GM12875 (cell line): Measurements from ENCODE around the gene PAFAH1B1.

ENCODE experiments used
- H3K4me3 ChIP-seq: one replicate; pipeline ENCODE4 v1.5.1; 2011; ENCODE audit warnings: low read depth, low read length, control low read depth
- CTCF ChIP-seq: IDR thresholded peaks from 2 replicates; pipeline ENCODE4 v1.5.1; 2011; ENCODE audit warnings: low read depth, mild to moderate bottlenecking, control low read depth, inconsistent platforms, low read length, moderate library complexity, borderline replicate concordance; ENCODE audit not compliant: insufficient read depth

PAFAH1B1 gene

DNA sequence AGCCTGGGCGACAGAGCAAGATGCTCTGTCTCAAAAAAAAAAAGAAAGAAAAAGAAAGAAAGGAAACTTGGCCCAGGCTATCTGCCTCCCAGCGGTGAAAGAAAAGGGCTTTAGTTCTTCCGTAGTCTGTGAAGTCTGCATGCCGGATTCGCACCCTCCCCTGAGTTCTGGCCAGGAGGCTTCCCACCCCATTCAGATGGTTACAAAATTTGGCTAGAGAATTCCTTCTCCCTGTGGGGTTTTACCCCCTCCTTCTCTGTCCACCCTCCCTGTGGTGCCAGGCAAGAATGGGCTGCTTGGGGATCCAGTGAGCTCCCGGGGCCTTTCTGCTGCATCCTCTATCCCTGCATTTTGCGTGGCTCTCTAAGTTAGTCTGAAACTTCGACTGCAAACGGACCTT is 37.8 kb downstream of the PAFAH1B1 start:
- no peak overlapping the region for H3K4me3 ChIP-seq
- no peak for TF ChIP-seq CTCF

- H3K4me3 ChIP-seq: no peak overlapping the region
- no peak for TF ChIP-seq CTCF
Measured at GRCh38 chr17:2634361-2634960, 41.0 kb downstream of the PAFAH1B1 start.

- TF ChIP-seq CTCF: no peak
- H3K4me3 ChIP-seq: no peak overlapping the region
Measured at GRCh38 chr17:2635241-2635640, 41.8 kb downstream of the PAFAH1B1 start.

GRCh38 chr17:2635675-2636074 is 42.2 kb downstream of the PAFAH1B1 start:
- H3K4me3 ChIP-seq: no peak overlapping the region

DNA sequence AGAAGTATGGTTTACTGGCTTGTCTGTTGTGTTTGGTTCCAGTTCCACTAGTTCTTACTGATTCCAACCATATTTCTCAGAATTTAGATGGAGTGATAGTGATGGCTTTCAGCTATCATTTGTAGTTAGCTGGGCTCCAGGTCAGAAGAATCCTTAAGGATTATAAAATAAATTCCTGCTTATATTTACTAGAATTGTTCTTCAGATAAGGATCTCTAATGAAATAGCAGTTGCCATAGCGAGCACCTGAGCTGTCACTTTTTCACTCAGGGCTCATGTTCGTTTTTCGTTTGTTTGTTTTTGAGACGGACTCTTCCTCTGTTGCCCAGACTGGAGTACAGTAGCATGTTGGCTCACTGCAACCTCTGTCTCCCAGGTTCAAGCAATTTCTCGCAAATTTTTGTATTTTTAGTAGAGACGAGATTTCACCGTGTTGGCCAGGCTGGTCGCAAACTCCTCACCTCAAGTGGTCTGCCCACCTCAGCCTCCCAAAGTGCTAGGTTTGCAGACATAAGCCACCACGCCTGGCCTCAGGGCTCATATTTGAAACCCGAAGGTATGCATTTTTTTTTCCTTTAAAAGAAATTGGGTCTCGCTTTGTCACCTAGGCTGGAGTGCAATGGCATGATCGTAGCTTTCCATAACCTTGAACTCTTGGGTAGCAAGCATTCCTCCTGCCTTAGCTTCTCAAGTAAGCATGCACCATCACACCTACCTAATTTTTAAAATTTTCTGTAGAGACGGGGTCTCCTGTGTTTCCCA is 42.9 kb downstream of the PAFAH1B1 start:
- no peak overlapping the region for H3K4me3 ChIP-seq
- TF ChIP-seq CTCF: no peak

More at GRCh38 chr17:2635675-2636074, 42.2 kb downstream of the PAFAH1B1 start:
- TF ChIP-seq CTCF: no peak

GRCh38 chr17:2637422-2637821 is 44.0 kb downstream of the PAFAH1B1 start:
- TF ChIP-seq CTCF: no peak

GRCh38 chr17:2644971-2645370 is 51.5 kb downstream of the PAFAH1B1 start:
- no peak for TF ChIP-seq CTCF
- H3K4me3 ChIP-seq: no peak overlapping the region

More at GRCh38 chr17:2637422-2637821, 44.0 kb downstream of the PAFAH1B1 start:
- no peak overlapping the region for H3K4me3 ChIP-seq
